IMR-90 (cell line): ENCODE measurements around the gene RNF32. TPM values are rescaled to one million over a fixed set of nuclear protein-coding genes. Genes with fewer than 3 reads are reported as not detected.

Experiments used
- ATAC-seq: fragments of 200-7000 bp; cut with Tn5 transposase; 2 replicates; pipeline ENCODE4 v1.9.1; 2020; ENCODE audit warnings: low read depth, mild to moderate bottlenecking, moderate library complexity
- BruUV-seq: library from RNA; stranded (reverse); fragments of 400-500 nt; replicated peaks from 2 replicates; lab custom pipeline; 2021; lab: Mats Ljungman, UMichigan
- CTCF ChIA-PET: fragments of 300-600 bp; formaldehyde crosslinking; extraction: SDS; loops from one replicate; lab custom pipeline; 2021; ENCODE audit warnings: antibody characterized with exemption; lab: Yijun Ruan, JAX
- POLR2A ChIA-PET: fragments of 300-600 bp; sonication (Branson Sonifier 250); formaldehyde crosslinking; loops from one replicate; lab custom pipeline; 2022; ENCODE audit warnings: antibody characterized with exemption; ENCODE audit not compliant: unreplicated experiment; lab: Charles Lee
- DNase-seq: peaks from one replicate; pipeline ENCODE4 v3.0.0; 2013
- H2AFZ ChIP-seq: replicated peaks from 2 replicates; pipeline ENCODE3; 2013; ENCODE audit warnings: low read length, mild to moderate bottlenecking; ENCODE audit not compliant: poor library complexity
- H2AK5ac ChIP-seq: 2 replicates; pipeline ENCODE4 v1.6.1; 2013; ENCODE audit warnings: low read depth, low read length, inconsistent platforms
- H2AK9ac ChIP-seq: replicated peaks from 2 replicates; pipeline ENCODE3; 2013; ENCODE audit warnings: mild to moderate bottlenecking, low read depth, low read length, moderate library complexity; ENCODE audit not compliant: poor library complexity
- H2BK120ac ChIP-seq: 2 replicates; pipeline ENCODE4 v1.6.1; 2013; ENCODE audit warnings: low read depth, low read length, inconsistent platforms
- H2BK15ac ChIP-seq: 3 replicates; pipeline ENCODE4 v1.6.1; 2013; ENCODE audit warnings: low read depth, low read length, inconsistent platforms
- H2BK20ac ChIP-seq: 2 replicates; pipeline ENCODE4 v1.6.1; 2013; ENCODE audit warnings: low read depth, mild to moderate bottlenecking, inconsistent platforms, low read length, moderate library complexity
- H2BK5ac ChIP-seq: 2 replicates; pipeline ENCODE4 v1.6.1; 2013; ENCODE audit warnings: mild to moderate bottlenecking, low read depth, low read length, inconsistent platforms; ENCODE audit not compliant: poor library complexity, severe bottlenecking
- H3K14ac ChIP-seq: replicated peaks from 2 replicates; pipeline ENCODE4 v1.6.1; 2013; ENCODE audit warnings: low read depth, low read length, inconsistent platforms
- H3K18ac ChIP-seq: 2 replicates; pipeline ENCODE4 v1.6.1; 2013; ENCODE audit warnings: low read depth, low read length, control low read depth
- H3K23ac ChIP-seq: 2 replicates; pipeline ENCODE4 v1.6.1; 2013; ENCODE audit warnings: low read depth, low read length, inconsistent platforms
- H3K27ac ChIP-seq: 2 replicates; pipeline ENCODE4 v1.5.1; 2013; ENCODE audit warnings: mild to moderate bottlenecking, control low read depth, low read length; ENCODE audit not compliant: insufficient read depth
- H3K27me3 ChIP-seq: 2 replicates; pipeline ENCODE4 v1.6.1; 2013; ENCODE audit warnings: low read length; ENCODE audit not compliant: control insufficient read depth, insufficient read depth
- H3K36me3 ChIP-seq: 2 replicates; pipeline ENCODE4 v1.6.1; 2013; ENCODE audit warnings: low read length, mixed read lengths; ENCODE audit not compliant: control insufficient read depth, insufficient read depth
- H3K4ac ChIP-seq: 2 replicates; pipeline ENCODE4 v1.6.1; 2013; ENCODE audit warnings: low read depth, low read length, inconsistent platforms
- H3K4me1 ChIP-seq: 2 replicates; pipeline ENCODE4 v1.6.1; 2013; ENCODE audit warnings: low read length, mixed read lengths; ENCODE audit not compliant: control insufficient read depth, insufficient read depth
- H3K4me2 ChIP-seq: 2 replicates; pipeline ENCODE4 v1.6.1; 2013; ENCODE audit warnings: low read depth, mild to moderate bottlenecking, control low read depth, low read length, moderate library complexity
- H3K4me3 ChIP-seq: 2 replicates; pipeline ENCODE4 v1.5.1; 2013; ENCODE audit warnings: low read depth, mild to moderate bottlenecking, control low read depth, low read length, moderate library complexity; ENCODE audit not compliant: insufficient read depth
- H3K56ac ChIP-seq: 2 replicates; pipeline ENCODE4 v1.6.1; 2013; ENCODE audit warnings: low read length, inconsistent platforms; ENCODE audit not compliant: insufficient read depth; ENCODE audit errors: extremely low read depth
- H3K79me1 ChIP-seq, 2 experiments: 2 replicates each; pipeline ENCODE4 v1.6.1; 2013; ENCODE audit warnings: low read length in 2 of 2, inconsistent platforms in 1 of 2, low read depth in 1 of 2
- H3K9ac ChIP-seq: 2 replicates; pipeline ENCODE4 v1.6.1; 2013; ENCODE audit warnings: low read depth, low read length, control low read depth
- H3K9me1 ChIP-seq: 2 replicates; pipeline ENCODE4 v1.6.1; 2013; ENCODE audit warnings: low read length, inconsistent platforms; ENCODE audit not compliant: insufficient read depth
- H3K9me3 ChIP-seq: 2 replicates; pipeline ENCODE4 v1.6.1; 2013; ENCODE audit warnings: low read length; ENCODE audit not compliant: control insufficient read depth, insufficient read depth
- H4K20me1 ChIP-seq: 2 replicates; pipeline ENCODE4 v1.6.1; 2013; ENCODE audit warnings: low read length, inconsistent platforms; ENCODE audit not compliant: insufficient read depth
- H4K5ac ChIP-seq: 2 replicates; pipeline ENCODE4 v1.6.1; 2013; ENCODE audit warnings: mild to moderate bottlenecking, low read depth, low read length, control low read depth
- H4K8ac ChIP-seq, 2 experiments: 2 replicates each; pipeline ENCODE4 v1.6.1; 2013; ENCODE audit warnings: low read depth in 2 of 2, low read length in 2 of 2, control low read depth in 1 of 2, inconsistent platforms in 1 of 2
- H4K91ac ChIP-seq: 2 replicates; pipeline ENCODE4 v1.6.1; 2013; ENCODE audit warnings: low read depth, low read length, inconsistent platforms; ENCODE audit not compliant: insufficient read depth
- BHLHE40 ChIP-seq: fragments of 150-350 bp; IDR thresholded peaks from 2 replicates; pipeline ENCODE4 v1.6.1; 2016; ENCODE audit warnings: mild to moderate bottlenecking, low read depth, low read length
- CEBPB ChIP-seq: IDR thresholded peaks from 2 replicates; pipeline ENCODE4 v1.6.1; 2012; ENCODE audit warnings: low read depth, low read length, improper control_type of control experiment
- CHD1 ChIP-seq: IDR thresholded peaks from 2 replicates; pipeline ENCODE4 v1.6.1; 2012; ENCODE audit warnings: low read depth, low read length, improper control_type of control experiment
- FOS ChIP-seq: fragments of 150-350 bp; IDR thresholded peaks from 2 replicates; pipeline ENCODE4 v1.6.1; 2016; ENCODE audit warnings: low read depth, low read length
- MAFK ChIP-seq: IDR thresholded peaks from 2 replicates; pipeline ENCODE4 v1.6.1; 2012; ENCODE audit warnings: low read depth, low read length, improper control_type of control experiment
- MAZ ChIP-seq: IDR thresholded peaks from 2 replicates; pipeline ENCODE4 v1.6.1; 2012; ENCODE audit warnings: low read depth, mild to moderate bottlenecking, low read length, improper control_type of control experiment, moderate library complexity, borderline replicate concordance
- MXI1 ChIP-seq: IDR thresholded peaks from 2 replicates; pipeline ENCODE4 v1.6.1; 2012; ENCODE audit warnings: low read depth, mild to moderate bottlenecking, low read length, moderate library complexity, borderline replicate concordance
- NFE2L2 ChIP-seq: fragments of 150-350 bp; IDR thresholded peaks from 2 replicates; pipeline ENCODE4 v1.6.1; 2016; ENCODE audit warnings: low read depth, mild to moderate bottlenecking, low read length
- POLR2A ChIP-seq: IDR thresholded peaks from 2 replicates; pipeline ENCODE4 v1.6.1; 2012; ENCODE audit warnings: mild to moderate bottlenecking, low read depth, low read length
- RAD21 ChIP-seq: IDR thresholded peaks from 2 replicates; pipeline ENCODE4 v1.6.1; 2012; ENCODE audit warnings: low read length, improper control_type of control experiment
- RCOR1 ChIP-seq: IDR thresholded peaks from 2 replicates; pipeline ENCODE4 v1.6.1; 2012; ENCODE audit warnings: mild to moderate bottlenecking, low read length, improper control_type of control experiment; ENCODE audit not compliant: insufficient replicate concordance
- WGBS, 2 experiments: methylation state at CpG; one replicate each; pipeline versions ENCODE4 v1.1.5 to v1.1.7; 2013; ENCODE audit warnings: missing lambda C conversion rate in 2 of 2; ENCODE audit not compliant: insufficient read length in 1 of 2; ENCODE audit errors: extremely low coverage in 2 of 2; 5-methylcytosine and 5-hydroxymethylcytosine counted together
- dilution Hi-C: fragments of 300-500 bp; cut with HindIII; formaldehyde crosslinking; loops from one replicate; pipeline ENCODE4 v1.14.3; 2018; ENCODE audit warnings: low sequenced_read_pairs; ENCODE audit not compliant: unreplicated experiment
- in situ Hi-C: fragments of 300-500 bp; cut with MboI; formaldehyde crosslinking; loops from 3 replicates; pipeline ENCODE4 v1.14.3; 2019; ENCODE audit warnings: low sequenced_read_pairs, inconsistent platforms, mixed read lengths
- intact Hi-C: fragments of 100-400 bp; cut with micrococcal nuclease; formaldehyde crosslinking; loops from 2 replicates; pipeline ENCODE4 v1.10.0; 2022
- polyA plus RNA-seq, 3 experiments: library from polyadenylated mRNA; depleted of rRNA; stranded (reverse); fragments of >200 nt; gene quantifications; 2 replicates each; pipeline ENCODE4 v1.2.3, GENCODE V29; 2012; ENCODE audit warnings: low replicate concordance in 1 of 3
- total RNA-seq: library from RNA; depleted of rRNA; stranded (reverse); fragments of >200 nt; gene quantifications from 2 replicates; pipeline ENCODE4 v1.2.3, GENCODE V29; 2012
- TF ChIP-seq, protein P1 (sequence below): fragments of 150-350 bp; IDR thresholded peaks from 2 replicates; pipeline ENCODE4 v1.6.1; 2016; ENCODE audit warnings: low read depth, mild to moderate bottlenecking, low read length, moderate library complexity, borderline replicate concordance

The RNF32 gene
- total and polyA plus RNA-seq, 2 of the 4 experiments (the other 2 are of a cell fraction): 0.36 to 0.63 TPM

DNA sequence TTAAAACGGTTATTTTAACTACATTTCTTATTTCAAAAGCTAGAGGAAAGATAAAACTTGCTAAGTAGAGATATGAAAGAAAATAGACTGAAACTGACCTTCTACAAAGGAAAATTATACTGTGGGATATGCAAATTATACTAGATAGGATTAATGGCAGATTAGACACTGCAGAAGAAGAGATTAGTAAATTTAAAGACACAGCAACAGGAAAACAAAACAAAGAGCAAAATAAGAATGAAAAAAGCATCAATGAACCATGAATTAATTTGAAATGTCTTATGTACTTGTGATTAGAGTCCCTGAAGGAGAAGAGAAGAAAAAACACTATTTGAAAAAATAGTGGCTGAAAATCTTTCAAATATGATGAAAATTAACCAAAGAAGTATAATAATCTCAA is 52.3 kb downstream of the RNF32 start:
- dilution Hi-C loops: no loop called here
- no peak overlapping the region for H2BK20ac ChIP-seq
- no peak overlapping the region for H3K56ac ChIP-seq
- no peak overlapping the region for H3K4me2 ChIP-seq
- H3K23ac ChIP-seq: no peak overlapping the region
- intact Hi-C loops: no loop called here
- H2BK120ac ChIP-seq: no peak overlapping the region
- BruUV-seq: no TSS peak
- in situ Hi-C loops: no loop called here
- no peak overlapping the region for H3K14ac ChIP-seq
- H3K18ac ChIP-seq: no peak overlapping the region
- H2BK5ac ChIP-seq: no peak overlapping the region
- CTCF ChIA-PET: no interaction called here
- H3K9me1 ChIP-seq: peaks cover 6% of the 10 kb centered on the region; the same call in 1 of the 2 replicates
- no peak overlapping the region for H2AK5ac ChIP-seq
- no peak overlapping the region for H3K9ac ChIP-seq
- H3K4me1 ChIP-seq: no peaks in the 10 kb centered on the region
- no peak overlapping the region for H3K4me3 ChIP-seq
- POLR2A ChIA-PET: no interaction called here
- no peak overlapping the region for H3K4ac ChIP-seq
- no peaks in the 10 kb centered on the region for H3K36me3 ChIP-seq
- no peaks in the 10 kb centered on the region for H3K27me3 ChIP-seq
- ATAC-seq: no peak
- H4K91ac ChIP-seq: no peak overlapping the region
- H2AK9ac ChIP-seq: no peak overlapping the region
- H2AFZ ChIP-seq: no peak overlapping the region
- H3K27ac ChIP-seq: no peak overlapping the region
- no peaks in the 10 kb centered on the region; a peak in 1 of 4 replicates for H3K79me1 ChIP-seq
- no peaks in the 10 kb centered on the region for H4K20me1 ChIP-seq
- no peak overlapping the region for H2BK15ac ChIP-seq
- TF ChIP-seq CEBPB (no peak), RAD21 (no peak), NFE2L2 (no peak), RCOR1 (no peak), FOS (no peak), POLR2A (no peak), MXI1 (no peak), BHLHE40 (no peak), CHD1 (no peak), MAZ (no peak), MAFK (no peak)
- TF ChIP-seq, protein P1, sequence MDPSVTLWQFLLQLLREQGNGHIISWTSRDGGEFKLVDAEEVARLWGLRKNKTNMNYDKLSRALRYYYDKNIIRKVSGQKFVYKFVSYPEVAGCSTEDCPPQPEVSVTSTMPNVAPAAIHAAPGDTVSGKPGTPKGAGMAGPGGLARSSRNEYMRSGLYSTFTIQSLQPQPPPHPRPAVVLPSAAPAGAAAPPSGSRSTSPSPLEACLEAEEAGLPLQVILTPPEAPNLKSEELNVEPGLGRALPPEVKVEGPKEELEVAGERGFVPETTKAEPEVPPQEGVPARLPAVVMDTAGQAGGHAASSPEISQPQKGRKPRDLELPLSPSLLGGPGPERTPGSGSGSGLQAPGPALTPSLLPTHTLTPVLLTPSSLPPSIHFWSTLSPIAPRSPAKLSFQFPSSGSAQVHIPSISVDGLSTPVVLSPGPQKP: no peak
- H4K8ac ChIP-seq: no peak overlapping the region
- DNase-seq: no peak
- H3K9me3 ChIP-seq: peaks cover 1% of the 10 kb centered on the region
- no CpG with 5 or more reads among the region's 1 CpG for WGBS, 2 experiments
- H4K5ac ChIP-seq: no peak overlapping the region
